Ascending aorta (tissue), 2 donors: Measurements from ENCODE around the gene MRPS25. TPM values are rescaled to one million over a fixed set of nuclear protein-coding genes. Genes with fewer than 3 reads are reported as not detected.

Source experiments
- DNase-seq, 2 donors: peaks; one replicate each; pipeline ENCODE4 v3.0.0-alpha.2; 2019; ENCODE audit warnings: low spot score in 2 of 2
- H3K27ac ChIP-seq, 2 donors: fragments of 200-600 bp; sonication (generic); one replicate each; pipeline ENCODE4 v1.5.1; 2016 to 2017; ENCODE audit warnings: mild to moderate bottlenecking in 1 of 2
- H3K27me3 ChIP-seq: fragments of 200-600 bp; sonication (generic); one replicate; pipeline ENCODE4 v1.5.1; 2017
- H3K36me3 ChIP-seq, 2 donors: fragments of 200-600 bp; sonication (generic); one replicate each; pipeline ENCODE4 v1.5.1; 2016
- H3K4me1 ChIP-seq, 2 donors: fragments of 200-600 bp; sonication (generic); one replicate each; pipeline ENCODE4 v1.5.1; 2016 to 2017; ENCODE audit warnings: mild to moderate bottlenecking in 1 of 2
- H3K4me3 ChIP-seq, 2 donors: fragments of 200-600 bp; sonication (generic); one replicate each; pipeline ENCODE4 v1.5.1; 2016 to 2017; ENCODE audit warnings: mild to moderate bottlenecking in 1 of 2
- H3K9me3 ChIP-seq, 2 donors: fragments of 200-600 bp; sonication (generic); one replicate each; pipeline ENCODE4 v1.5.1; 2016
- intact Hi-C: fragments of 100-400 bp; cut with DNase I; formaldehyde crosslinking; loops from one replicate; pipeline ENCODE4 v1.15.1; 2023
- total RNA-seq: library from RNA; depleted of rRNA; stranded (reverse); fragments of >200 nt; gene quantifications from one replicate; pipeline ENCODE4 v1.1.0, GENCODE V29; 2016
- TF ChIP-seq, protein P1 (sequence below), 3 experiments: fragments of 200-600 bp in 2 of 3; fragments of 450-650 bp in 1 of 3; sonication (generic) in 2 of 3; IDR thresholded peaks; one replicate each; pipeline ENCODE4 v1.5.1; 2016 to 2019; ENCODE audit warnings: antibody characterized with exemption in 3 of 3, mild to moderate bottlenecking in 1 of 3, moderate library complexity in 1 of 3

The MRPS25 gene
- total RNA-seq, 1 donor from 2014 or later = 8.1 TPM

- TF ChIP-seq, protein P1, sequence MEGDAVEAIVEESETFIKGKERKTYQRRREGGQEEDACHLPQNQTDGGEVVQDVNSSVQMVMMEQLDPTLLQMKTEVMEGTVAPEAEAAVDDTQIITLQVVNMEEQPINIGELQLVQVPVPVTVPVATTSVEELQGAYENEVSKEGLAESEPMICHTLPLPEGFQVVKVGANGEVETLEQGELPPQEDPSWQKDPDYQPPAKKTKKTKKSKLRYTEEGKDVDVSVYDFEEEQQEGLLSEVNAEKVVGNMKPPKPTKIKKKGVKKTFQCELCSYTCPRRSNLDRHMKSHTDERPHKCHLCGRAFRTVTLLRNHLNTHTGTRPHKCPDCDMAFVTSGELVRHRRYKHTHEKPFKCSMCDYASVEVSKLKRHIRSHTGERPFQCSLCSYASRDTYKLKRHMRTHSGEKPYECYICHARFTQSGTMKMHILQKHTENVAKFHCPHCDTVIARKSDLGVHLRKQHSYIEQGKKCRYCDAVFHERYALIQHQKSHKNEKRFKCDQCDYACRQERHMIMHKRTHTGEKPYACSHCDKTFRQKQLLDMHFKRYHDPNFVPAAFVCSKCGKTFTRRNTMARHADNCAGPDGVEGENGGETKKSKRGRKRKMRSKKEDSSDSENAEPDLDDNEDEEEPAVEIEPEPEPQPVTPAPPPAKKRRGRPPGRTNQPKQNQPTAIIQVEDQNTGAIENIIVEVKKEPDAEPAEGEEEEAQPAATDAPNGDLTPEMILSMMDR (IDR thresholded peaks at IDR 0.05) = no peak
- DNase-seq = no peak
- no peak overlapping the region for H3K27ac ChIP-seq
Observed at GRCh38 chr3:15060029-15060428, 5.1 kb downstream of the MRPS25 start.

DNA sequence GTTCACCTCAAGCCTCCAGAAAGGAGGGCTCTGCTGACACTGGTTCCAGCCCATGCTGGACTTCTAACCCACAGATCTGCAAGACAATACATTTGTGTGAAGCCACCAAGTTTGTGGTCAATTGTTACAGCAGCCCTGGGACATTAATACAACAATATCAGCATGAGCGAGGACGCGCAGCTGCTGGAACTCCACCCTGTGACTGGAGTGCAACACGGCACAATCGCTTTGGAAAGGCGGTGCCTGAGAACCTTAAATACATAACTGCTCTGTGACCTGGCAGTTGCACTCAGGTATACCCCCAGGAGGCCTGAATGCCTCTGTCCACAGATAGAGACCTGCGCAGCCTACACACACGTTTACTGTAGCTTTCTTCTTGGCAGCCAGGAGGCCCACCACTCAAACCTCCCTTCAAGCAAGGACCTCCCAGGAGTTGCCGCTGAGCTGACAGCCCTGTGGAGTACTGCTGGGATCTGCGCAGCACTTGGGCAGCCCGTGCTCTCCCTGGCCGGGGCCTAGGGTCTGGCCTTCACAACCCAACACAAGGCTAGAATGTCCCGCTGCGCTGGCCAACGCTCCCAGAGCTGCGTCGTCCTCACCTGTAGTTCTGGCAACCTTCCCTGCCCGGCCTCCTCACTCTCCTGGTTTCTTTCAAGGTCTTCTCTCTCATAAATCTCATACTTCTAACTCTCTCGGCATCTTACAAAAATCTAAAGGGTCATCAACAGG is 8.3 kb downstream of the MRPS25 start:
- intact Hi-C loops = no loop called here
- peaks cover 34 to 46% of the 10 kb centered on the region in 2 donors for H3K36me3 ChIP-seq
- H3K4me1 ChIP-seq = no peaks in the 10 kb centered on the region

More at GRCh38 chr3:15060029-15060428, 5.1 kb downstream of the MRPS25 start:
- Histone ChIP-seq H3K4me3 (no peak overlapping the region), H3K27me3 (no peaks in the 10 kb centered on the region), H3K9me3 (no peaks in the 10 kb centered on the region), H3K4me1 (peaks cover 0 to 5% of the 10 kb centered on the region in 2 donors), H3K36me3 (peaks cover 23 to 28% of the 10 kb centered on the region in 2 donors)
- intact Hi-C loops = loop anchor here (10.0 kb wide), 1 partner anchor 115 kb away; the partner anchor contains the start of gene NR2C2

DNA sequence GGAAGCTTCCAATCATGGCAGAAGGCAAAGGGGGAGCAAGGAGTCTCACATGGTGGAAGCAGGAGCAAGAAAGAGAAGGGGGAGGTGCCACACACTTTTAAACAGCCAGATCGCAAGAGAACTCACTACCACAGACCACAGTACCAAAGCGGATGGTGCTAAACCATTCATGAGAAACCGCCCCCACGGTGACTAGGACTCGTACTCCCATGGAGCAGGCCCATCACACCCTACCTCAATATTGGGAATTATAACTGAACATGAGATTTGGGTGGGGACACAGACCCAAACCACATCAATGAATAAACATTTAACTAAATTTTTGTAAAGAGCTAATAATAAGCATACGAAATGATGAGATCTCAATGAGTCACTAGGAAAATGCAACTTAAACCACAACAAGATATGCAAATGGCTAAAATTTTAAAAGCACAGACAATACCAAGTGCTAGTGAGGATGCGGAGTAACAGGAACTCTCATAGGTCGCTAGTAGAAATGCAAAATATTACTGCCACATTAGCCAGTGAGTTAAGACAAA is 10.0 kb downstream of the MRPS25 start:
- DNase-seq = no peak
- no peak overlapping the region for H3K4me3 ChIP-seq
- no peak overlapping the region for H3K27ac ChIP-seq
- no peaks in the 10 kb centered on the region for H3K9me3 ChIP-seq
- intact Hi-C loops = no loop called here
- no peaks in the 10 kb centered on the region for H3K27me3 ChIP-seq
- H3K4me1 ChIP-seq = no peaks in the 10 kb centered on the region
- TF ChIP-seq, protein P1 (IDR thresholded peaks at IDR 0.05) = no peak
- H3K36me3 ChIP-seq = peaks cover 38 to 59% of the 10 kb centered on the region in 2 donors

More for the DNA sequence above, 8.3 kb downstream of the MRPS25 start:
- H3K4me3 ChIP-seq = no peak overlapping the region
- H3K27ac ChIP-seq = no peak overlapping the region
- no peaks in the 10 kb centered on the region for H3K9me3 ChIP-seq
- no peaks in the 10 kb centered on the region for H3K27me3 ChIP-seq
- no peak for DNase-seq
- TF ChIP-seq, protein P1 (IDR thresholded peaks at IDR 0.05) = no peak

DNA sequence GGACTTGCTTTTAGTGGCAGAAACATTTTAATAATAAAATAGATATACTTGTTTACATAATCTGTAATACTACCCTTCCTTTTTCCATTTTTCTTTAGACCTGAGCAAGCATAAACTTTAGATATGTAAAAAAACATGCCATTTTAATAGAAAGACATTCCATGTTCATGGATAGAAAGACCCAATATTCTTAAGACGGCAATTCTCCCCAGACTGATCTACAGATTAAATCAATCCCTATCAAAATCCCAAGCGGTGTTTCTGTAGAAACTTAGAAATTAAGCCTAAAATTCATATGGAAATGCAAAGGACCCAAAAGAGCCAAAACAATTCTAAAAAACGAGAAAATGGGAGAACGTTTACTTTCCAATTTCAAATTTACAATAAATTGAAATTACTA is 11.6 kb downstream of the MRPS25 start:
- Histone ChIP-seq H3K27me3 (no peaks in the 10 kb centered on the region), H3K27ac (no peak overlapping the region), H3K4me3 (no peak overlapping the region), H3K36me3 (peaks cover 36 to 67% of the 10 kb centered on the region in 2 donors), H3K9me3 (no peaks in the 10 kb centered on the region), H3K4me1 (no peaks in the 10 kb centered on the region)
- intact Hi-C loops = no loop called here
- no peak for DNase-seq
- TF ChIP-seq, protein P1 (IDR thresholded peaks at IDR 0.05) = no peak

DNA sequence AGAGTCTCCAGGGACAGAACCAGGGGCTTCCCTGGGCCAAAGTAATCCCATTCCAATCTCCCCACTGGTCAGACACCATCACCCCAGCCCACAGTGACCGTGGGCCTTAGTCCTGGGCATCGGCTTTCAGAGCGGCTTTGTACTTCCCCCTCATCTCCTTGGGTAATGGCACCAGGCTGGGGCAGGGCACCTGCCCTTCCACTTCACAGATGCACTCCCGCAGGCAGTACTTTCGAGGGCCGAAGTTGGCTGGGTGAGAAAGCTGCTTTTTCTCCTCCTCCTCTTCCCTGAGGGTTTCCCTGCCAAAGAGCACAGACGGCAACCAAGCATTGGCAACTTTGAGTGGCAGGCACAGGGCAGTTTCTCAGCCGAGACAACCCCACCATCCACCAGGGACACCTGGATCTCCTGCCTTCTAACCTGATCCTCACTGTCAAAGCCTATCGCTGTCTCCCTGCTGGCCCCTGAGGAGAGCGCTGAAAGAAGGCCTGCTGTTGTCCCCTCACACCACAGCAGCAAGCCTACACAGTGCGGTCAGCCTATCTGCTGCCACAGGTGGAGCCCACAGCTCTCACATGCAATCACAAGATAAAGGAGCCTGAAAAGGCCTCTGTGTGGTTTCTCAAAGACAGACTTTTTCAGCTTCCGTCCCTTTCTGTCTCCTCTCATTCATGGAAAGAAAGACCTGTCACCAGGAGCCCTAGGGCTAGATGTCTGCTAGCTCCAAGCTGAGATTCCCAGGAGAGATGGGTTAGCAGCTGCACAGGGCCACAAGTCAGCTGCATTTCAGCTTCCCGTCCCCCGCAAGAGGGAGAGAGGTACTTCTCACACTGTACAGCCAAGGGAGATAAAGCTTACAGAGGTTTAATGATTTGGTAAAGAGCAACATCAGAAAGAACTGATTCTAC is 12.5 kb downstream of the MRPS25 start:
- Histone ChIP-seq H3K36me3 (peaks cover 40 to 68% of the 10 kb centered on the region in 2 donors), H3K4me1 (no peaks in the 10 kb centered on the region), H3K27ac (no peak overlapping the region), H3K4me3 (no peak overlapping the region), H3K9me3 (no peaks in the 10 kb centered on the region), H3K27me3 (no peaks in the 10 kb centered on the region)
- TF ChIP-seq, protein P1 (IDR thresholded peaks at IDR 0.05) = no peak
- DNase-seq = no peak
- intact Hi-C loops = no loop called here
